Tibial artery (tissue), 4 donors: Measurements from ENCODE around the gene ARHGEF38.

Source experiments
- DNase-seq, 2 donors: peaks; one replicate each; pipeline ENCODE4 v3.0.0-alpha.2; 2019
- H3K27ac ChIP-seq, 2 donors: fragments of 200-600 bp; sonication (generic) in 1 of 2; 1 replicate in 1 of 2; 2 replicates in 1 of 2; pipeline ENCODE4 v1.5.1; 2018 to 2019; ENCODE audit warnings: mild to moderate bottlenecking in 1 of 2
- H3K27me3 ChIP-seq, 2 donors: fragments of 200-600 bp; sonication (generic) in 1 of 2; one replicate each; pipeline versions ENCODE4 v1.5.1 to v1.6.0; 2016 to 2019
- H3K36me3 ChIP-seq, 3 donors: fragments of 200-600 bp; sonication (generic) in 2 of 3; one replicate each; pipeline ENCODE4 v1.5.1; 2016 to 2019; ENCODE audit warnings: mild to moderate bottlenecking in 2 of 3
- H3K4me1 ChIP-seq, 4 donors: fragments of 200-600 bp; sonication (generic) in 2 of 4; 1 replicate in 3 of 4; 2 replicates in 1 of 4; pipeline ENCODE4 v1.5.1; 2016 to 2019
- H3K4me3 ChIP-seq, 2 donors: fragments of 200-600 bp; sonication (generic) in 1 of 2; 1 replicate in 1 of 2; 2 replicates in 1 of 2; pipeline ENCODE4 v1.5.1; 2018 to 2019; ENCODE audit warnings: mild to moderate bottlenecking in 2 of 2
- H3K9me3 ChIP-seq, 3 donors: fragments of 200-600 bp; sonication (generic) in 1 of 3; one replicate each; pipeline ENCODE4 v1.5.1; 2016 to 2019
- intact Hi-C: fragments of 100-400 bp; cut with DNase I; formaldehyde crosslinking; loops from one replicate; pipeline ENCODE4 v1.15.0; 2023; ENCODE audit warnings: low total_unique reads
- TF ChIP-seq, protein P1 (sequence below), 2 experiments: fragments of 200-600 bp in 1 of 2; fragments of 450-650 bp in 1 of 2; IDR thresholded peaks; one replicate each; pipeline ENCODE4 v1.5.1; 2017 to 2019; ENCODE audit warnings: antibody characterized with exemption in 2 of 2, mild to moderate bottlenecking in 1 of 2, moderate library complexity in 1 of 2

Gene ARHGEF38

DNA sequence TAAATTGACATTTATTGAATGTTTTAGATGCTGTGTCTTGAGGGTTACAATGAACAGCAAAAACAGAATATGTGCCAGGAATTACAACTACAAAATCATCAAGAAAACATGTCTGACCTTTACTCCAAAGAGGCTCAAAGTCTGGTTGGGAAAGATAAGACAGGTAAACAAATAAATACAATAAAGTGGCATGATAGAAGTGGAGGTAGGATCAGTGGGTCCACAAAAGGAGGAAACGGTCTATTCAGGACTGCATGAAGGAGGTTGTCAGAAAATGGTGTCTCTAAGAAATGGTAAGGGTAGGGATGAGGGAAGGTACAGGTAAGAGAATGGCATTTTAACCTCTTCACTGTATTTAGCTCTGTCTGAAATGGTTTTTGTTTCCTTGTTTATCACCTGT, 3.8 kb downstream of the ARHGEF38 start:
- H3K9me3 ChIP-seq = no peaks in the 10 kb centered on the region
- no peaks in the 10 kb centered on the region for H3K36me3 ChIP-seq
- no peak overlapping the region for H3K4me3 ChIP-seq
- intact Hi-C loops = no loop called here
- H3K4me1 ChIP-seq = peaks cover 0 to 3% (median 0%) of the 10 kb centered on the region in 4 donors
- no peak overlapping the region for H3K27ac ChIP-seq
- H3K27me3 ChIP-seq = no peaks in the 10 kb centered on the region
- no peak for DNase-seq
- TF ChIP-seq, protein P1, sequence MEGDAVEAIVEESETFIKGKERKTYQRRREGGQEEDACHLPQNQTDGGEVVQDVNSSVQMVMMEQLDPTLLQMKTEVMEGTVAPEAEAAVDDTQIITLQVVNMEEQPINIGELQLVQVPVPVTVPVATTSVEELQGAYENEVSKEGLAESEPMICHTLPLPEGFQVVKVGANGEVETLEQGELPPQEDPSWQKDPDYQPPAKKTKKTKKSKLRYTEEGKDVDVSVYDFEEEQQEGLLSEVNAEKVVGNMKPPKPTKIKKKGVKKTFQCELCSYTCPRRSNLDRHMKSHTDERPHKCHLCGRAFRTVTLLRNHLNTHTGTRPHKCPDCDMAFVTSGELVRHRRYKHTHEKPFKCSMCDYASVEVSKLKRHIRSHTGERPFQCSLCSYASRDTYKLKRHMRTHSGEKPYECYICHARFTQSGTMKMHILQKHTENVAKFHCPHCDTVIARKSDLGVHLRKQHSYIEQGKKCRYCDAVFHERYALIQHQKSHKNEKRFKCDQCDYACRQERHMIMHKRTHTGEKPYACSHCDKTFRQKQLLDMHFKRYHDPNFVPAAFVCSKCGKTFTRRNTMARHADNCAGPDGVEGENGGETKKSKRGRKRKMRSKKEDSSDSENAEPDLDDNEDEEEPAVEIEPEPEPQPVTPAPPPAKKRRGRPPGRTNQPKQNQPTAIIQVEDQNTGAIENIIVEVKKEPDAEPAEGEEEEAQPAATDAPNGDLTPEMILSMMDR (IDR thresholded peaks at IDR 0.05) = no peak

DNA sequence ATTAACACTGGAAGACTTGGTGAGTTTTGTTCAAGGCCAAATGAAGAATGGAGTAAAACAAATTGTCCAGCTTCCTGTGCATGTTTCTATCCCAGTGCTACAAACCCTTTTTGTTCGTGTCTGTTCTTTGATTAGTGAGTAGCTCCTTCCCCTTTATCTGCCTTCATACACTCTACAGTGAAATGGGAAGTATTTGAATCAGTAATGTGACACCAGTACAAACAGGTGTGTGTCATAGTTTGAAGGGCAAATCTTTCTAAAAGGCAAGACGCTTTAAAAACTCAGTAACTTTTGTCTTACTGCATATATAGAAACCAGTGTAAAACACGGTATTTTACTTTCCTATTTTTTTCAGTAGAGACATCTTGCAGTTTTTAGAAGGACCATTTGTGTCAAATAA, 5.9 kb downstream of the ARHGEF38 start:
- Histone ChIP-seq H3K27ac (no peak overlapping the region), H3K27me3 (no peaks in the 10 kb centered on the region), H3K4me3 (no peak overlapping the region), H3K4me1 (peaks cover 0 to 6% (median 0%) of the 10 kb centered on the region in 4 donors), H3K36me3 (no peaks in the 10 kb centered on the region), H3K9me3 (no peaks in the 10 kb centered on the region)
- DNase-seq = no peak
- TF ChIP-seq, protein P1 (IDR thresholded peaks at IDR 0.05) = no peak
- intact Hi-C loops = no loop called here

DNA sequence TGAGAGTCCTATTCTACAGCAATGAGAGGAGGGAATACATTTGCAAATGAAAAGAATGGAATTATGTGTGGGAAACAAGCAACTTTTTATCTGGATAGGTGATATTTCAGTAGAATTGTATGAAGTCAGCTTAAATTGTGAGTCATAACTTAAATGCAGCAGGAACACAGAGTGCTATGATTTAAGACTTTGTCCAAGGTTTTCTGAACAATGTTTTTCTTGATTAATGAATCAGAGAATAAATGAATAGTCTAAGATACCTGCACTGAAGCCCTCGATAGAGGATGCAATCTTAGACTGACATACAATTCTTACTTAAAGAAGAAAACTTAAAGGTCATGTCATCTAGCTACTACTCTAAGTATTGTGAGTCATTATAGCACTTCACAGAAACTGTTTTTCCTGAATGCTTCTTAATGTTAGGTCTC, 8.0 kb downstream of the ARHGEF38 start:
- H3K4me3 ChIP-seq = no peak overlapping the region
- H3K9me3 ChIP-seq = no peaks in the 10 kb centered on the region
- H3K36me3 ChIP-seq = no peaks in the 10 kb centered on the region
- H3K27me3 ChIP-seq = no peaks in the 10 kb centered on the region
- no peak for DNase-seq
- TF ChIP-seq, protein P1 (IDR thresholded peaks at IDR 0.05) = no peak
- H3K27ac ChIP-seq = no peak overlapping the region
- H3K4me1 ChIP-seq = peaks cover 0 to 6% (median 0%) of the 10 kb centered on the region in 4 donors
- intact Hi-C loops = no loop called here

DNA sequence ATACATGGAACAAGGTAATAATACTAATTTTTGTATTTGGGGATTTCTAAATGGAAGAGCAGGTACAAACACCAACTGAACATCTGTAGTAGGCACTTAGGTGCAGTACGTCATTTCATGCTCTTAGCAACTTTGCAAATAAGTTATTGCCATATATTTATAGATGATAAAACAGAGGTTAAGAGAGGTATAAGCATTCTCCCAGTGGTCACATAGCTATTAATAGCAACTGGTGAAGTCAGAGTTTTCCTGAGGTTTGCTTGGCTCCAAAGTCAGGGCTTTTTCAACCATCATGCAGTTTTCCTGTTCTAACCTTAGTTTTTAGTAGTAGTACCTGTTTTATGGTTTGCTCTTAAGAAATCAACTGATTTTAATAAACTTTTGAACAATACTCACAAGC, 10.9 kb downstream of the ARHGEF38 start:
- intact Hi-C loops = no loop called here
- Histone ChIP-seq H3K4me1 (peaks cover 0 to 6% (median 0%) of the 10 kb centered on the region in 4 donors), H3K4me3 (no peak overlapping the region), H3K27me3 (no peaks in the 10 kb centered on the region), H3K9me3 (no peaks in the 10 kb centered on the region), H3K36me3 (no peaks in the 10 kb centered on the region), H3K27ac (no peak overlapping the region)
- DNase-seq = no peak
- TF ChIP-seq, protein P1 (IDR thresholded peaks at IDR 0.05) = no peak

DNA sequence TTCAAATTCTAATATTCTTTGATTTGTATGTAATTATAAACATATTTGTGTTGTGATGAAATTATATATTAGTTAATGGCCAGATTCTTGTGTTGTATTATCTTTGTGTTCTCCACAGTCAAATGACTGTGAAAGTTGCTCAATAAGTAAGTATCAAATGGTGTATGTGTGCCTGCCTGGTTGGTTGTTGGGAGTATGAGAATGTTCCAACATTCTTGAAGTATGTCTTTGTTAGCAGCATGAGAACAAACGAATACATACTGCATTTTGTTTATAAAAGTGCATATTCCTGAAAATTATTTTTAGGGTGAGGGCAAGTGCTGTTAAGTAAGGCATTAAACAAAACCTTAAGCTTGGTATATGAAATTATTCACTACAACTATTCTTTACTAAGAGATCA, 16.2 kb downstream of the ARHGEF38 start:
- no peaks in the 10 kb centered on the region for H3K4me1 ChIP-seq
- no peak for DNase-seq
- no peaks in the 10 kb centered on the region for H3K27me3 ChIP-seq
- intact Hi-C loops = no loop called here
- no peaks in the 10 kb centered on the region for H3K9me3 ChIP-seq
- no peaks in the 10 kb centered on the region for H3K36me3 ChIP-seq
- TF ChIP-seq, protein P1 (IDR thresholded peaks at IDR 0.05) = no peak
- H3K4me3 ChIP-seq = no peak overlapping the region
- no peak overlapping the region for H3K27ac ChIP-seq
